Right atrium auricular region (tissue), 2 donors: ENCODE data around the gene GPBAR1. TPM values are rescaled to one million over a fixed set of nuclear protein-coding genes. Genes with fewer than 3 reads are reported as not detected.

ENCODE experiments used
- DNase-seq: peaks from one replicate; pipeline ENCODE4 v3.0.0-alpha.2; 2019; ENCODE audit warnings: low spot score
- H3K27ac ChIP-seq, 2 donors: fragments of 200-600 bp; sonication (generic); 1 replicate in 1 of 2; 2 replicates in 1 of 2; pipeline ENCODE4 v1.5.1; 2016 to 2019
- H3K27me3 ChIP-seq, 2 donors: fragments of 200-600 bp; sonication (generic); one replicate each; pipeline versions ENCODE4 v1.5.1 to v1.6.0; 2017 to 2019
- H3K36me3 ChIP-seq: fragments of 200-600 bp; sonication (generic); one replicate; pipeline ENCODE4 v1.5.1; 2016
- H3K4me1 ChIP-seq, 2 donors: fragments of 200-600 bp; sonication (generic); one replicate each; pipeline versions ENCODE4 v1.5.1 to v1.6.0; 2017 to 2019
- H3K4me3 ChIP-seq, 2 donors: fragments of 200-600 bp; sonication (generic); 1 replicate in 1 of 2; 2 replicates in 1 of 2; pipeline ENCODE4 v1.5.1; 2017 to 2019; ENCODE audit warnings: mild to moderate bottlenecking in 1 of 2, moderate library complexity in 1 of 2
- H3K9me3 ChIP-seq, 2 donors: fragments of 200-600 bp; sonication (generic); one replicate each; pipeline ENCODE4 v1.5.1; 2019
- CTCF ChIP-seq, 2 donors: fragments of 200-600 bp; sonication (generic); IDR thresholded peaks; one replicate each; pipeline ENCODE4 v1.5.1; 2019; ENCODE audit warnings: antibody characterized with exemption in 2 of 2
- total RNA-seq, 2 donors: library from RNA; depleted of rRNA; stranded (reverse); fragments of >200 nt; gene quantifications; one replicate each; pipeline ENCODE4 v1.1.0, GENCODE V29; 2016

Gene GPBAR1
- total RNA-seq, 2 donors from 2014 or later = 1.9 to 10.7 TPM

DNA sequence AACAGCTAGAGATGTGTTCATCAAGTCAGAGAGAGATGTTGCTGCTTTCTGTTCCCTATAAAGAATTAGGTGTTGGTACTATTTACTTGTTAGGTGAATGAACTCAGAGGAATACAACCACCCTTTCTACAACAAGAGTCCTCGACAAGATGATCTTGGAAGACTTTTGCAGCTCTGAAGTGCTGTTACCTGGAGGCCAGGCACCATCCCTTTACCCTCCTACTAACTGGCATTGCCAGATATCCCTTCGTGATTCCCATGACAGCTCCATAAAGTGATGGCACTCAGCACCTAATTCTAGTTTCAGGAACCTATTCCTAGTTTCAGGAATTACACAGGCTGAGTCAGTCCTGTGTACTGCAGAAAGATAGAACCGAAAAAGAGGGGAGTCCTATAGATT, 33.9 kb upstream of the GPBAR1 start:
- H3K36me3 ChIP-seq = peaks cover 66% of the 10 kb centered on the region
- H3K4me1 ChIP-seq = peaks cover 0 to 55% of the 10 kb centered on the region in 2 donors
- no peaks in the 10 kb centered on the region for H3K27me3 ChIP-seq
- no peaks in the 10 kb centered on the region for H3K9me3 ChIP-seq
- H3K4me3 ChIP-seq = no peak overlapping the region
- H3K27ac ChIP-seq = no peak overlapping the region
- no peak for TF ChIP-seq CTCF (IDR thresholded peaks at IDR 0.05)
- DNase-seq = no peak

- H3K4me3 ChIP-seq = no peak overlapping the region
- peaks cover 82% of the 10 kb centered on the region for H3K36me3 ChIP-seq
- no peaks in the 10 kb centered on the region for H3K27me3 ChIP-seq
- no peak for DNase-seq
- TF ChIP-seq CTCF (IDR thresholded peaks at IDR 0.05) = no peak
- no peaks in the 10 kb centered on the region for H3K9me3 ChIP-seq
- H3K4me1 ChIP-seq = peaks cover 0 to 42% of the 10 kb centered on the region in 2 donors
- H3K27ac ChIP-seq = peak overlapping the region; percentile 35 to 71
Observed at GRCh38 chr2:218228366-218229090, 32.3 kb upstream of the GPBAR1 start.

- peaks cover 85% of the 10 kb centered on the region for H3K36me3 ChIP-seq
- peak overlapping the region; percentile 19 to 71 for H3K27ac ChIP-seq
Observed at GRCh38 chr2:218229239-218229638, 31.6 kb upstream of the GPBAR1 start.

GRCh38 chr2:218229851-218230250, 31.0 kb upstream of the GPBAR1 start:
- Histone ChIP-seq H3K4me3 (no peak overlapping the region), H3K36me3 (peaks cover 85% of the 10 kb centered on the region), H3K27me3 (no peaks in the 10 kb centered on the region), H3K4me1 (peaks cover 0 to 33% of the 10 kb centered on the region in 2 donors), H3K9me3 (no peaks in the 10 kb centered on the region), H3K27ac (peak overlapping the region; percentile 19 to 71)
- no peak for TF ChIP-seq CTCF (IDR thresholded peaks at IDR 0.05)
- no peak for DNase-seq

More at GRCh38 chr2:218229239-218229638, 31.6 kb upstream of the GPBAR1 start:
- Histone ChIP-seq H3K4me3 (no peak overlapping the region), H3K27me3 (no peaks in the 10 kb centered on the region), H3K4me1 (peaks cover 0 to 35% of the 10 kb centered on the region in 2 donors), H3K9me3 (no peaks in the 10 kb centered on the region)
- no peak for TF ChIP-seq CTCF (IDR thresholded peaks at IDR 0.05)
- no peak for DNase-seq

- no peaks in the 10 kb centered on the region for H3K27me3 ChIP-seq
- peaks cover 85% of the 10 kb centered on the region for H3K36me3 ChIP-seq
- no peak for DNase-seq
- no peak overlapping the region for H3K27ac ChIP-seq
- no peaks in the 10 kb centered on the region for H3K9me3 ChIP-seq
- no peak overlapping the region for H3K4me3 ChIP-seq
- peaks cover 0 to 33% of the 10 kb centered on the region in 2 donors for H3K4me1 ChIP-seq
- TF ChIP-seq CTCF (IDR thresholded peaks at IDR 0.05) = no peak
Observed at GRCh38 chr2:218230882-218231281, 29.9 kb upstream of the GPBAR1 start.

DNA sequence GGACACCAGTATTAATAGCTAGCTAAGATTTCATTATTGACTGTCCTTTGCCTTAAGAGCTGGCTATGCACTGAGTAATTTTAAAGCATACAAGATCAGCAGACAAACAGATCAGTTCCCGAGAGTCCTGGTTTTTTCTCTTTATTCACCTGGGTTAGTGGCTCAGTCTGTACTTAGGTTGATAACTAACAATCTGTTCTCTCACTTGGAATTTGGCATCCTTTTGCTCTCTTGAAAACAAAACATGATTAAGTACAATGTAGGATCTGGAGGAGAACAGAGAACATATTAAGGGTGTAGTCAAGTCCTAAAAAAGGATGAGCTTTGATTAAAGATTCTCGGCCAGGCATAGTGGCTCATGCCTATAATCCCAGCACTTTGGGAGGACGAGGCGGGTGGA, 27.3 kb upstream of the GPBAR1 start:
- Histone ChIP-seq H3K9me3 (no peaks in the 10 kb centered on the region), H3K27me3 (no peaks in the 10 kb centered on the region), H3K4me1 (peaks cover 0 to 26% of the 10 kb centered on the region in 2 donors), H3K36me3 (peaks cover 91% of the 10 kb centered on the region), H3K27ac (no peak overlapping the region), H3K4me3 (no peak overlapping the region)
- TF ChIP-seq CTCF (IDR thresholded peaks at IDR 0.05) = no peak
- no peak for DNase-seq
